Aorta (tissue), 5 donors: ENCODE measurements around the gene WDR54. TPM values are rescaled to one million over a fixed set of nuclear protein-coding genes. Genes with fewer than 3 reads are reported as not detected.
A peak's percentile ranks its signal among the peaks of the same experiment; 100 is the strongest.

Experiments
- ATAC-seq: fragments of 200-7000 bp; cut with Tn5 transposase; one replicate; pipeline ENCODE4 v1.9.1; 2022; ENCODE audit warnings: moderate library complexity; ENCODE audit not compliant: low FRiP score
- DNase-seq, 2 donors: peaks; one replicate each; pipeline ENCODE4 v3.0.0-alpha.2; 2020
- H3K27ac ChIP-seq, 2 donors: one replicate each; pipeline ENCODE4 v1.5.1; 2013; ENCODE audit warnings: low read length in 2 of 2, mild to moderate bottlenecking in 2 of 2, moderate library complexity in 2 of 2, control low read depth in 1 of 2, inconsistent platforms in 1 of 2, low read depth in 1 of 2
- H3K27me3 ChIP-seq, 2 donors: one replicate each; pipeline ENCODE4 v1.6.1; 2013; ENCODE audit warnings: control low read depth in 1 of 2, low read length in 1 of 2, mild to moderate bottlenecking in 1 of 2, moderate library complexity in 1 of 2; ENCODE audit not compliant: insufficient read depth in 2 of 2, control insufficient read depth in 1 of 2
- H3K36me3 ChIP-seq, 2 donors: one replicate each; pipeline ENCODE4 v1.6.1; 2013; ENCODE audit warnings: control low read depth in 1 of 2, low read length in 1 of 2, mild to moderate bottlenecking in 1 of 2; ENCODE audit not compliant: insufficient read depth in 2 of 2, control insufficient read depth in 1 of 2
- H3K4me1 ChIP-seq, 2 donors: one replicate each; pipeline ENCODE4 v1.6.1; 2013; ENCODE audit warnings: low read length in 2 of 2, control low read depth in 1 of 2, mild to moderate bottlenecking in 1 of 2, moderate library complexity in 1 of 2; ENCODE audit not compliant: insufficient read depth in 2 of 2, control insufficient read depth in 1 of 2
- H3K4me3 ChIP-seq, 2 donors: one replicate each; pipeline ENCODE4 v1.5.1; 2013; ENCODE audit warnings: low read length in 2 of 2, control low read depth in 1 of 2, mild to moderate bottlenecking in 1 of 2
- H3K9me3 ChIP-seq: one replicate; pipeline ENCODE4 v1.6.1; 2013; ENCODE audit warnings: mild to moderate bottlenecking, low read length; ENCODE audit not compliant: control insufficient read depth
- WGBS, 2 donors: extraction: QIAGEN DNeasy Blood & Tissue Kit; methylation state at CpG; one replicate each; pipeline ENCODE4 v1.1.7; 2013; 5-methylcytosine and 5-hydroxymethylcytosine counted together
- intact Hi-C, 2 donors: fragments of 100-400 bp; cut with DNase I; formaldehyde crosslinking; loops; one replicate each; pipeline versions ENCODE4 v1.14.2 to v1.15.0; 2022
- long read RNA-seq, 2 donors: library from polyadenylated mRNA; unstranded; transcript quantifications; one replicate each; pipeline ENCODE4 v2.0.0, GENCODE V29; 2020 to 2021
- polyA plus RNA-seq, 2 donors: library from polyadenylated mRNA; stranded (reverse); fragments of 200-250 nt; gene quantifications; one replicate each; pipeline ENCODE4 v1.2.3, GENCODE V29; 2013
- total RNA-seq, 2 donors: library from RNA; stranded (reverse); fragmentation: NEBNext Ultra II Directional; extraction: Animal tissue kit (Norgen Biotek cat#: 25700); gene quantifications; one replicate each; pipeline ENCODE4 v1.2.1, GENCODE V29; 2021
- donor health status: healthy with polysubstance abuse.
- donor health status: Bipolar disorder and iron deficiency.
- donor health status: DM: no; HTN: no; CAD: no.
- donor health status: DM: no; HTN: no; CAD: no.
- donor health status: DM: yes; HTN: yes; CAD: no.

The WDR54 gene, protein sequence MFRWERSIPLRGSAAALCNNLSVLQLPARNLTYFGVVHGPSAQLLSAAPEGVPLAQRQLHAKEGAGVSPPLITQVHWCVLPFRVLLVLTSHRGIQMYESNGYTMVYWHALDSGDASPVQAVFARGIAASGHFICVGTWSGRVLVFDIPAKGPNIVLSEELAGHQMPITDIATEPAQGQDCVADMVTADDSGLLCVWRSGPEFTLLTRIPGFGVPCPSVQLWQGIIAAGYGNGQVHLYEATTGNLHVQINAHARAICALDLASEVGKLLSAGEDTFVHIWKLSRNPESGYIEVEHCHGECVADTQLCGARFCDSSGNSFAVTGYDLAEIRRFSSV
- total RNA-seq = 10 to 100 TPM in 1 of 2 donors, 1 to 10 TPM in 1; 6.3 to 10.2 TPM
- polyA plus RNA-seq = 10 to 100 TPM in 1 of 2 donors, 1 to 10 TPM in 1; 6.5 to 19.9 TPM
- long read RNA-seq, donor 1, transcript WDR54-201 (10 exons, 1,147 nt) = major isoform, 22 of 28 reads
- long read RNA-seq, donor 1, partial matches to known transcripts = 1 of 28 reads
- long read RNA-seq, donor 1, other reads (novel, unspliced or antisense) = 5 of 28 reads
- long read RNA-seq, donor 2, transcript WDR54-201 (10 exons, 1,147 nt) = major isoform, 5 of 7 reads
- long read RNA-seq, donor 2, partial matches to known transcripts = 0 of 7 reads
- long read RNA-seq, donor 2, other reads (novel, unspliced or antisense) = 1 of 7 reads

- no peaks in the 10 kb centered on the region for H3K9me3 ChIP-seq
- DNase-seq (peak; percentile 92 to 95), ATAC-seq (peak; percentile 93)
- H3K36me3 ChIP-seq = no peaks in the 10 kb centered on the region
- peak within 1 kb of the TSS; percentile 20 to 49 for H3K4me3 ChIP-seq
- intact Hi-C loops = no loop called here
- H3K4me1 ChIP-seq = no peaks in the 10 kb centered on the region
- H3K27ac ChIP-seq = no peak within 1 kb of the TSS
- 1% methylated on average over 57 of the region's 57 CpGs for WGBS, 2 donors
- no peaks in the 10 kb centered on the region for H3K27me3 ChIP-seq
These were observed at the start of gene WDR54, which contains the start of gene C2orf81 for GRCh38 chr2:74421221-74421870. Gene WDR54 (plus strand): TSS chr2:74421730. CDS start chr2:74422154, 424 bp downstream. Gene C2orf81 (minus strand): TSS chr2:74421619. CDS start chr2:74421560, 59 bp downstream.

GRCh38 chr2:74372674-74373073, 48.9 kb upstream of the WDR54 start:
- Histone ChIP-seq H3K27me3 (no peaks in the 10 kb centered on the region), H3K36me3 (peaks cover 16 to 23% of the 10 kb centered on the region in 2 donors), H3K4me1 (no peaks in the 10 kb centered on the region), H3K27ac (no peak overlapping the region), H3K4me3 (no peak overlapping the region), H3K9me3 (no peaks in the 10 kb centered on the region)
- WGBS, 2 donors = 88 to 90% methylated on average over 6 of the region's 6 CpGs
- ATAC-seq (no peak), DNase-seq (no peak)
- intact Hi-C loops = no loop called here

- no peak for DNase-seq
- intact Hi-C loops = no loop called here
- H3K27me3 ChIP-seq = no peaks in the 10 kb centered on the region
These were observed 48.3 kb upstream of the WDR54 start for GRCh38 chr2:74373221-74373676.

DNA sequence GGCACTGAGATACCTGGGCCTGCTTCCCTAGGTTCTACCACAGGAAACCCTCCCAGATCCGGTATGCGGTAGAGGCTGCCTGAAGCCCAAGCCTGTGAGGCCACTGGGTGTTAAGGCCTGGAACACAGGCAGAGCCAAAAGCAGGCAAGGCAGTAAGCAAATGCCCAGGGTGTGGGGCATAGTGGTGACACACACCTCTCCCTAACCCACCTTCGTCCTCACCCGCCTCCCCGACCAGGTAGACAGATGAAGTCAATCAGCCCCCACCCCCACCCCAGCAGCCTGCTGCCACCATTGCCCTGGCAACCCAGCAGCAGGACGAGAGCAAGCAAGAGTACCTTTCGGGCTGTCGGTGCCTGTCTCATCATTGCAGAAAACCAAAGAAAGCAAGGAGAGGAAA, 47.5 kb upstream of the WDR54 start:
- Histone ChIP-seq H3K36me3 (peaks cover 9 to 12% of the 10 kb centered on the region in 2 donors), H3K27ac (no peak overlapping the region), H3K27me3 (no peaks in the 10 kb centered on the region), H3K4me3 (no peak overlapping the region), H3K9me3 (no peaks in the 10 kb centered on the region), H3K4me1 (no peaks in the 10 kb centered on the region)
- WGBS, 2 donors = 65 to 70% methylated on average over 8 of the region's 8 CpGs
- ATAC-seq (no peak), DNase-seq (no peak)
- intact Hi-C loops = no loop called here

More at GRCh38 chr2:74373221-74373676, 48.3 kb upstream of the WDR54 start:
- no peaks in the 10 kb centered on the region for H3K4me1 ChIP-seq
- H3K4me3 ChIP-seq = no peak overlapping the region
- WGBS, 2 donors = 71 to 74% methylated on average over 5 of the region's 5 CpGs
- no peaks in the 10 kb centered on the region for H3K9me3 ChIP-seq
- H3K36me3 ChIP-seq = peaks cover 10 to 18% of the 10 kb centered on the region in 2 donors
- ATAC-seq = no peak
- no peak overlapping the region for H3K27ac ChIP-seq

DNA sequence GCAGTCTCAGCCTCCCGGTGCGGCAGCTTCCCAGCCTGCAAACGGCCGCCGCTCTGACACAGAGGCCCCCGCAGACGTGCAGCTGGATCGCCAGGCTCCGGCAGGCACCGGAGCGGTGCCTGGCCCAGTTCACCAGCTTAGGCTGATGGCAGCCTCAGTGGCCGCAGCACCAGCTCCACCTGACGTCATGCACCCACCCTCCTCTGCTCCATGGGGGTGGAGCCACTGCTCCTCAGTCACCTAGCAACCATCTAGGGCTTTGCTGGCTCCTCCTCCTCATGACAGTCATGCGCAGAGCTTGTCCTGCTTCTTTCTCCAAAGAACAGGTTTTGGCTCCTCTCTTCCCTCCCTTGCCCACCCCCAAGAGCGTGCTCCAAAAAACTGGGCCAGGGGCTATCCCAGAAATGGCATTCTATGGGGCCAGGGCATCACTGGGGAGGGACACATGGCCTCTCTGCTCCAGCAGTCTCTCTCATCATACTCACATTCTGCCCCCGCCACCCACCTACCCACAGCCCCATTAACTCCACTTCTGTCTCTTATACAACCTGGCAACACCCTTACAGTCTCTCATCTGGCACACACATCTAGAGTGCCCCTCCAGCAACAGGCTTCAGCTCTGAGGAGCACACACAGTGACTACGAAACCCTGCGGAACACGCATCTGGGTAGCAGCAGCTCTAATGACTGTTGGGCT, 46.9 kb upstream of the WDR54 start:
- H3K27ac ChIP-seq = no peak overlapping the region
- H3K36me3 ChIP-seq = peaks cover 9% of the 10 kb centered on the region in 2 donors
- intact Hi-C loops = no loop called here

DNA sequence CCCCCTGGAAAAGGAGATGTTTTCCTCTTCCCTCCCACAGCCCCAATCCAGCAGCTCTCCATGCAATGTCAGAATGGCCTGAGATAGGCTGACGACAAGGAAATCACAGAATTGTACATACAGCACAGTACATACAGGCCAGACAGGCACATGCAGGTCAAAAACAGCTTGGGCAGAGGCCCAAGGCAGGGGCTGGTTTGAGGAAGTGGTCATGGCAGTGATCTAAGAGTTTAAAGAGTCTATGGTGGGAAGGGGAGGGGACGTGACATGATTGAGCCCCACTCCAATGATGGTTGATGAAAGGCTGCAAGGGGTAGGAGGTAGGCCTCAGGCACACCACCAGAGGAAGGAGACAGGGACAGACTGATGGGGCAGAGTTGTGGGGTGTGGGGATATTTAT, 45.7 kb upstream of the WDR54 start:
- no peaks in the 10 kb centered on the region for H3K36me3 ChIP-seq
- no peaks in the 10 kb centered on the region for H3K27me3 ChIP-seq
- no peak for ATAC-seq
- 89 to 90% methylated on average over 2 of the region's 2 CpGs for WGBS, 2 donors
- no peak overlapping the region for H3K4me3 ChIP-seq
- no peaks in the 10 kb centered on the region for H3K9me3 ChIP-seq
- H3K4me1 ChIP-seq = peaks cover 0 to 3% of the 10 kb centered on the region in 2 donors
- DNase-seq = no peak
- H3K27ac ChIP-seq = no peak overlapping the region
- intact Hi-C loops = no loop called here

More for the DNA sequence above, 46.9 kb upstream of the WDR54 start:
- ATAC-seq (peak; percentile 90), DNase-seq (peak; percentile 85 to 89)
- H3K27me3 ChIP-seq = no peaks in the 10 kb centered on the region
- WGBS, 2 donors = 44 to 49% methylated on average over 19 of the region's 19 CpGs
- H3K4me1 ChIP-seq = no peaks in the 10 kb centered on the region
- no peak overlapping the region for H3K4me3 ChIP-seq
- H3K9me3 ChIP-seq = no peaks in the 10 kb centered on the region

DNA sequence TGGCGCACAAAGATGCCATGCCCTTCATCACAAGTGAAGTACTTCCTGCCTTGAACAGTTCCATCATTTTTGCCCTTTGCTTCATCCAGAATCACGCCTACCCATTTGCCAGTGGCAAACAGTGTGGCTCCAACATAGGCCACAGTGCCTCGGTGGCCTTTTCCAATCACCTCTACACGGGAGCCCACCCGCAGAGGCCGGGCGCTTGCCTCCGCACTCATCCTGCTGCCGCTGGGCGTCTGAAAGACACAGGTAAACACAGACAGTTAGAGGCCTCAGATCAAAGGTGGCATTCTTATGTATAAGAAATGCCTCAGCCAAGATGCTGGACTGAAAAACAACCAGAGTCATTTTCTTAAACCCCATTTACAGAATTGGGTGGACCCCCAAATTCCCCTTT, 43.5 kb upstream of the WDR54 start:
- Histone ChIP-seq H3K27ac (no peak overlapping the region), H3K27me3 (no peaks in the 10 kb centered on the region), H3K36me3 (no peaks in the 10 kb centered on the region), H3K9me3 (no peaks in the 10 kb centered on the region), H3K4me1 (peaks cover 0 to 3% of the 10 kb centered on the region in 2 donors), H3K4me3 (no peak overlapping the region)
- WGBS, 2 donors = 91% methylated on average over 10 of the region's 10 CpGs
- no peak for DNase-seq
- ATAC-seq = no peak
- intact Hi-C loops = no loop called here
